HepG2 (cell line): ENCODE measurements around the gene STEAP1. TPM values are rescaled to one million over a fixed set of nuclear protein-coding genes. Genes with fewer than 3 reads are reported as not detected.

Source experiments
- ATAC-seq: fragments of 200-7000 bp; cut with Tn5 transposase; 3 replicates; pipeline ENCODE4 v1.9.1; 2020; ENCODE audit warnings: mild to moderate bottlenecking, moderate library complexity
- BruUV-seq: library from RNA; stranded (reverse); fragments of 400-500 nt; replicated peaks from 2 replicates; lab custom pipeline; 2021; lab: Mats Ljungman, UMichigan
- CTCF ChIA-PET: fragments of 300-600 bp; formaldehyde crosslinking; extraction: SDS; loops from one replicate; lab custom pipeline; 2021; ENCODE audit warnings: low total read pairs, inconsistent platforms, low intra/inter-chr PET ratio; lab: Yijun Ruan, JAX
- POLR2A ChIA-PET: fragments of 350-600 bp; sonication (Branson Sonifier 250); formaldehyde crosslinking; loops from one replicate; lab custom pipeline; 2020; ENCODE audit warnings: antibody characterized with exemption, inconsistent platforms; lab: Yijun Ruan, JAX
- DNase-seq: peaks from one replicate; pipeline ENCODE4 v3.0.0-alpha.2; 2015; ENCODE audit warnings: low spot score
- FAIRE-seq: peaks from 3 replicates; lab custom pipeline; 2011; peaks lifted over from hg19 to GRCh38; lab: Jason Lieb, UNC
- H2AFZ ChIP-seq: one replicate; pipeline ENCODE4 v1.6.1; 2011; ENCODE audit warnings: low read length, inconsistent platforms
- H3K27ac ChIP-seq: fragments of 300-600 bp; 3 replicates; pipeline ENCODE4 v1.8.0; 2011; ENCODE audit warnings: mixed run types, mild to moderate bottlenecking, mixed read lengths, low read length, inconsistent platforms; ENCODE audit not compliant: insufficient read depth; ENCODE audit errors: extremely low read length
- H3K27me3 ChIP-seq, 2 experiments: fragments of 200-600 bp in 1 of 2; 2 replicates in 1 of 2; 3 replicates in 1 of 2; pipeline versions ENCODE4 v1.6.0 to v1.8.0; 2011; ENCODE audit warnings: low read length in 2 of 2, mild to moderate bottlenecking in 2 of 2, moderate library complexity in 2 of 2, inconsistent platforms in 1 of 2; ENCODE audit not compliant: insufficient read depth in 2 of 2, control insufficient read depth in 1 of 2
- H3K36me3 ChIP-seq, 2 experiments: fragments of 200-600 bp in 1 of 2; replicated peaks in 1 of 2; 2 replicates in 1 of 2; 3 replicates in 1 of 2; pipeline versions ENCODE4 v1.5.1 to v1.8.0; 2011; ENCODE audit warnings: low read length in 2 of 2, inconsistent platforms in 1 of 2; ENCODE audit not compliant: insufficient read depth in 2 of 2, control insufficient read depth in 1 of 2
- H3K4me1 ChIP-seq: 2 replicates; pipeline ENCODE4 v1.5.1; 2012; ENCODE audit warnings: low read length, inconsistent platforms; ENCODE audit not compliant: insufficient read depth
- H3K4me2 ChIP-seq: 2 replicates; pipeline ENCODE4 v1.6.0; 2011; ENCODE audit warnings: low read depth, low read length, inconsistent platforms
- H3K4me3 ChIP-seq, 3 experiments: fragments of 200-600 bp in 1 of 3; sonication (generic), shearing (Covaris generic) in 1 of 3; replicated peaks in 1 of 3; 2 replicates each; pipeline ENCODE4 v1.5.1; 2011 to 2016; ENCODE audit warnings: low read length in 3 of 3, inconsistent platforms in 2 of 3, low read depth in 2 of 3, mild to moderate bottlenecking in 2 of 3, control low read depth in 1 of 3, mixed read lengths in 1 of 3; ENCODE audit not compliant: insufficient read depth in 1 of 3
- H3K79me2 ChIP-seq: one replicate; pipeline ENCODE4 v1.6.1; 2011; ENCODE audit warnings: low read length, inconsistent platforms; ENCODE audit not compliant: insufficient read depth
- H3K9ac ChIP-seq: 2 replicates; pipeline ENCODE4 v1.6.0; 2011; ENCODE audit warnings: mild to moderate bottlenecking, low read depth, low read length, inconsistent platforms; ENCODE audit not compliant: insufficient read depth
- H3K9me3 ChIP-seq: 2 replicates; pipeline ENCODE4 v1.5.1; 2012; ENCODE audit warnings: mild to moderate bottlenecking, low read length
- H4K20me1 ChIP-seq: 2 replicates; pipeline ENCODE4 v1.6.0; 2011; ENCODE audit warnings: inconsistent platforms, mild to moderate bottlenecking, low read length, moderate library complexity; ENCODE audit not compliant: insufficient read depth
- ADNP ChIP-seq: sonication (generic); formaldehyde crosslinking; IDR thresholded peaks from 2 replicates; pipeline ENCODE4 v1.4.0; 2020; ENCODE audit warnings: missing genetic modification reagents
- BCL3 ChIP-seq: sonication (generic); formaldehyde crosslinking; IDR thresholded peaks from 2 replicates; pipeline ENCODE4 v1.5.1; 2020; ENCODE audit warnings: mild to moderate bottlenecking, missing genetic modification reagents, moderate library complexity
- DBP ChIP-seq: sonication (generic); formaldehyde crosslinking; IDR thresholded peaks from 2 replicates; pipeline ENCODE4 v1.4.0; 2020; ENCODE audit warnings: missing genetic modification reagents; ENCODE audit errors: not compliant biosample characterization
- HINFP ChIP-seq: sonication (generic); formaldehyde crosslinking; IDR thresholded peaks from 2 replicates; pipeline ENCODE4 v1.4.0; 2020; ENCODE audit warnings: low read depth, mild to moderate bottlenecking, missing genetic modification reagents
- LBX2 ChIP-seq: sonication (generic); formaldehyde crosslinking; IDR thresholded peaks from 2 replicates; pipeline ENCODE4 v1.5.0; 2020; ENCODE audit warnings: missing genetic modification reagents, mild to moderate bottlenecking, borderline replicate concordance
- PAXIP1 ChIP-seq: sonication (generic); formaldehyde crosslinking; conservative IDR thresholded peaks from 2 replicates; pipeline ENCODE4 v1.4.0; 2020; ENCODE audit warnings: mild to moderate bottlenecking, missing genetic modification reagents, moderate library complexity
- TCF12 ChIP-seq, 2 experiments: fragments of 450-650 bp in 1 of 2; sonication (generic) in 1 of 2; formaldehyde crosslinking in 1 of 2; IDR thresholded peaks; 2 replicates each; pipeline versions ENCODE4 v1.6.1 to v1.8.0; 2017 to 2022; ENCODE audit warnings: antibody characterized with exemption in 1 of 2, mild to moderate bottlenecking in 1 of 2, missing genetic modification reagents in 1 of 2, moderate library complexity in 1 of 2
- TCF7 ChIP-seq: sonication (generic); IDR thresholded peaks from 2 replicates; pipeline ENCODE4 v1.6.1; 2016; ENCODE audit warnings: antibody characterized with exemption, low read depth
- ZNF274 ChIP-seq: sonication (generic); formaldehyde crosslinking; IDR thresholded peaks from 2 replicates; pipeline ENCODE4 v1.5.1; 2020; ENCODE audit warnings: mild to moderate bottlenecking, missing genetic modification reagents
- ZNF577 ChIP-seq: sonication (generic); formaldehyde crosslinking; IDR thresholded peaks from 2 replicates; pipeline ENCODE4 v1.4.0; 2020; ENCODE audit warnings: mild to moderate bottlenecking, low read depth, missing genetic modification reagents, borderline replicate concordance
- ZNF747 ChIP-seq: sonication (generic); formaldehyde crosslinking; IDR thresholded peaks from 2 replicates; pipeline ENCODE4 v1.8.1; 2023; ENCODE audit warnings: missing genetic modification reagents, mild to moderate bottlenecking, borderline replicate concordance
- ZUFSP ChIP-seq: sonication (generic); formaldehyde crosslinking; IDR thresholded peaks from 2 replicates; pipeline ENCODE4 v1.9.0; 2021; ENCODE audit warnings: missing genetic modification reagents, mild to moderate bottlenecking, borderline replicate concordance
- WGBS: methylation state at CpG from one replicate; pipeline ENCODE4 v1.1.6; 2017; ENCODE audit warnings: low lambda C conversion rate; 5-methylcytosine and 5-hydroxymethylcytosine counted together
- in situ Hi-C: cut with HindIII; loops from 2 replicates; pipeline ENCODE4 v1.10.0; 2017; ENCODE audit warnings: low pct_unique_long_range_greater_than_20kb; ENCODE audit not compliant: extremely low pct_ligation_motif_present
- intact Hi-C: fragments of 100-400 bp; cut with micrococcal nuclease; formaldehyde crosslinking; loops from one replicate; pipeline ENCODE4 v1.10.0; 2022; ENCODE audit not compliant: unreplicated experiment
- polyA plus RNA-seq, 8 experiments: library from polyadenylated mRNA; depleted of rRNA in 3 of 8; stranded (reverse) in 7 of 8; unstranded in 1 of 8; fragments of >200 nt; fragmentation: Illumina TruSeq in 4 of 8; extraction: Trizol in 4 of 8; gene quantifications; 2 replicates each; pipeline versions ENCODE4 v1.2.1 to v1.2.3, GENCODE V29; 2011 to 2016; ENCODE audit warnings: low read depth in 4 of 8, missing spikeins in 1 of 8, mixed read lengths in 1 of 8; ENCODE audit not compliant: insufficient read depth in 1 of 8
- total RNA-seq, 5 experiments: library from RNA; depleted of rRNA; stranded (reverse); fragments of >200 nt; fragmentation: Illumina TruSeq; extraction: Trizol; gene quantifications; 2 replicates each; pipeline ENCODE4 v1.2.3, GENCODE V29; 2016; ENCODE audit warnings: low read depth in 1 of 5

STEAP1 gene
- total and polyA plus RNA-seq, 2 of the 13 experiments (the other 11 are each of a cell fraction or from before 2014, with no cell fraction given) = 23.2 to 24.2 TPM

- TF ChIP-seq ZNF577 (CRISPR knock-in tag) (no peak), PAXIP1 (CRISPR knock-in tag) (no peak), ZNF274 (CRISPR knock-in tag) (no peak), TCF12 (IDR thresholded peaks at IDR 0.05) (no peak), TCF12 (CRISPR knock-in tag; IDR thresholded peaks at IDR 0.05) (no peak)
These were observed 11.9 kb downstream of the STEAP1 start (continued) for GRCh38 chr7:90166153-90166552.

- in situ Hi-C loops = no loop called here
- no peak for DNase-seq
- Histone ChIP-seq H3K4me1 (peaks cover 8% of the 10 kb centered on the region), H3K36me3 (0 out of 5 replicates have a peak, but pooled peaks cover 0 to 4% of the 10 kb centered on the region in 2 experiments), H3K4me2 (no peak overlapping the region), H3K4me3 (no peak overlapping the region), H3K79me2 (no peaks in the 10 kb centered on the region), H3K9me3 (no peaks in the 10 kb centered on the region), H3K9ac (no peak overlapping the region), H4K20me1 (no peaks in the 10 kb centered on the region), H2AFZ (no peak overlapping the region), H3K27me3 (no peaks in the 10 kb centered on the region), H3K27ac (no peak overlapping the region)
- intact Hi-C loops = no loop called here
- ChIA-PET CTCF (no interaction called here), POLR2A (interaction anchor here (2.7 kb wide), 1 partner anchor 44 kb away, joined by 13 read pairs; the partner anchor contains the start of gene STEAP2)
- ATAC-seq = no peak
- no TSS peak for BruUV-seq
- FAIRE-seq = no peak
- WGBS = 84% methylated on average over 4 of the region's 4 CpGs
- TF ChIP-seq ZUFSP (CRISPR knock-in tag) = no peak
- no peak for TF ChIP-seq DBP (CRISPR knock-in tag)
- TF ChIP-seq BCL3 (CRISPR knock-in tag) = no peak
- TF ChIP-seq HINFP = no peak
- no peak for TF ChIP-seq LBX2
- no peak for TF ChIP-seq ZNF747
- no peak for TF ChIP-seq ADNP (CRISPR knock-in tag)
- no peak for TF ChIP-seq TCF7
These were observed 13.1 kb downstream of the STEAP1 start for GRCh38 chr7:90167361-90167760.
